ENCODE data around the gene EXD2. TPM values are rescaled to one million over a fixed set of nuclear protein-coding genes. Genes with fewer than 3 reads are reported as not detected.
"Not testable (repeated sequence)": the region's sequence is repeated elsewhere in the genome, so short reads cannot be mapped to it uniquely, and the experiment has no call there.

EXD2 gene
- total RNA-seq, 4 donors from 2014 or later: 13.7 to 19.7 (median 16.5) TPM

DNA sequence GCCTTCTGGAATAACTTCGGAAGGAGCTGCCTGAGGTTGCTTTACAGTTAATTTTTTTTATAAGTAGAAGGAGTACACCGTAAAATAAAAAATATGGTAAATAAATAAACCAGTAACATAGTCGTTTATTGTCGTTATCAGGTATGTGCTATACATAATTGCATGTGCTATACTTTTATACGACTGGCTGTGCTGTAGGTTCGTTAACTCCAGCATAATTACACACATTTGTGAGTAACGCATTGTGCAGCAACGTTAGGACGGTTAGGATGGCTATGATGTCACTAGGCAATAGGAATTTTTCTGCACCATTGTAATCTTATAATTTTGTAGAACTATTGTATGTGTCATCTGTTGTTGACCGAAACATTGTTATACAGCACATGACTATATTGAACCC, 8.5 kb downstream of the EXD2 start:
- TF ChIP-seq, protein P1, sequence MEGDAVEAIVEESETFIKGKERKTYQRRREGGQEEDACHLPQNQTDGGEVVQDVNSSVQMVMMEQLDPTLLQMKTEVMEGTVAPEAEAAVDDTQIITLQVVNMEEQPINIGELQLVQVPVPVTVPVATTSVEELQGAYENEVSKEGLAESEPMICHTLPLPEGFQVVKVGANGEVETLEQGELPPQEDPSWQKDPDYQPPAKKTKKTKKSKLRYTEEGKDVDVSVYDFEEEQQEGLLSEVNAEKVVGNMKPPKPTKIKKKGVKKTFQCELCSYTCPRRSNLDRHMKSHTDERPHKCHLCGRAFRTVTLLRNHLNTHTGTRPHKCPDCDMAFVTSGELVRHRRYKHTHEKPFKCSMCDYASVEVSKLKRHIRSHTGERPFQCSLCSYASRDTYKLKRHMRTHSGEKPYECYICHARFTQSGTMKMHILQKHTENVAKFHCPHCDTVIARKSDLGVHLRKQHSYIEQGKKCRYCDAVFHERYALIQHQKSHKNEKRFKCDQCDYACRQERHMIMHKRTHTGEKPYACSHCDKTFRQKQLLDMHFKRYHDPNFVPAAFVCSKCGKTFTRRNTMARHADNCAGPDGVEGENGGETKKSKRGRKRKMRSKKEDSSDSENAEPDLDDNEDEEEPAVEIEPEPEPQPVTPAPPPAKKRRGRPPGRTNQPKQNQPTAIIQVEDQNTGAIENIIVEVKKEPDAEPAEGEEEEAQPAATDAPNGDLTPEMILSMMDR (IDR thresholded peaks at IDR 0.05 in 4 of 5, conservative IDR thresholded peaks at IDR 0.05 in 1 of 5): no peak
- no peak for TF ChIP-seq POLR2A (IDR thresholded peaks at IDR 0.05)
- in situ Hi-C loops (cut with MboI; ENCODE audit: low sequenced_read_pairs in 4 of 4): no loop called here
- ATAC-seq: no peak
- H3K9me3 ChIP-seq: no peaks in the 10 kb centered on the region
- no peaks in the 10 kb centered on the region for H3K36me3 ChIP-seq
- H3K4me1 ChIP-seq: peaks cover 3 to 9% of the 10 kb centered on the region in 2 donors
- H3K27ac ChIP-seq: no peak overlapping the region
- intact Hi-C loops (cut with DNase I; ENCODE audit: low total_unique reads): no loop called here
- no peaks in the 10 kb centered on the region for H3K27me3 ChIP-seq
- DNase-seq: no peak
- H3K4me3 ChIP-seq: no peak overlapping the region

DNA sequence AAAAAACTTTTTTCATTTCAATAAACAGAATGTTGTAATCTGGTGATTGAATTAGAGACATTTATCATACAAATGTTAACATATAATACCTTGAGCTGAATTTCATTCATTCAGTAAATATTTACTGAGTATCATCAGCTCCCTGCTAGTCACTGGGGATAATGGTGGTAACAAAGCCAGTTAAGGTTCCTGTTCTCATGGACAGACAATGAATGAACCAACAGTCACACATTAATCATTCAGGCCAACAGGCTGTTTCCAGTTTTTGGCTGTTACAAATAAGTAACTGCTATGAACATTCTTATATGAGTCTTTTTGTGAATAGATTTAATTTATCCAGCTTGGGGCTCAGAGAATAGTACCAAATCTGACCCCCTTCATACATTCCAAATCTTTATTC, 13.5 kb downstream of the EXD2 start:
- in situ Hi-C loops (cut with MboI; ENCODE audit: low sequenced_read_pairs in 4 of 4): no loop called here
- TF ChIP-seq POLR2A (IDR thresholded peaks at IDR 0.05): no peak
- TF ChIP-seq, protein P1 (IDR thresholded peaks at IDR 0.05 in 4 of 5, conservative IDR thresholded peaks at IDR 0.05 in 1 of 5): no peak
- Histone ChIP-seq H3K27ac (no peak overlapping the region), H3K27me3 (no peaks in the 10 kb centered on the region), H3K36me3 (no peaks in the 10 kb centered on the region), H3K4me3 (no peak overlapping the region), H3K9me3 (no peaks in the 10 kb centered on the region), H3K4me1 (no peaks in the 10 kb centered on the region)
- DNase-seq (no peak), ATAC-seq (no peak)
- intact Hi-C loops (cut with DNase I; ENCODE audit: low total_unique reads): no loop called here

DNA sequence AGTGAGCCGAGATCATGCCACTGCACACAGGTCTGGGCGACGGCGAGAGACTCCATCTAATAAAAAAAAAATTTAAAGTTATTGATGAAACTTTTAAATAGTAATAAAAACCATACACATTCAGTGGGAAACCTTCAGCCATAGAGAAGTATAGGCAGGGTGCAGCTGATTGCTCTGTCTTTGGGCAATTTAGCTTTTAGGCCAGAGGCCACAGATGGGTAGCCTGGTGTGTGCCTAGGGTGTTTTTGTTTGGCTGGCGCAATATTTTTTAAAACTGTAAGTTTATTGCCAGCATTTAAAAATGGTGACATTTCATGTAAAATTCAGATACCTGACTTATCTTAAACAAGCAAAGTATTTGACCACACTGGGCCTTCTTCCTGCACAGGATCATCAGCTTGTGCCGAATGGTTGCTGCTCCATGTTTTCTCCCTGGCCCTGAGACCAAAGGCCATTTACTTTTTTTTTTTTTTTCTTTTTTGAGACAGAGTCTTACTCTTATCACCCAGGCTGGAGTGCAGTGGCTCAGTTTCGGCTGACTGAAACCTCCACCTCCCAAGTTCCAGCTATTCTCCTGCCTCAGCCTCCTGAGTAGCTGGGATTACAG, 16.2 kb downstream of the EXD2 start:
- H3K36me3 ChIP-seq: no peaks in the 10 kb centered on the region
- ATAC-seq (no peak), DNase-seq (no peak)
- in situ Hi-C loops (cut with MboI; ENCODE audit: low sequenced_read_pairs in 4 of 4) (no loop called here), intact Hi-C loops (cut with DNase I; ENCODE audit: low total_unique reads) (no loop called here)
- TF ChIP-seq, protein P1 (IDR thresholded peaks at IDR 0.05 in 4 of 5, conservative IDR thresholded peaks at IDR 0.05 in 1 of 5): no peak
- no peak for TF ChIP-seq POLR2A (IDR thresholded peaks at IDR 0.05)
- no peak overlapping the region for H3K27ac ChIP-seq
- no peaks in the 10 kb centered on the region for H3K9me3 ChIP-seq
- no peaks in the 10 kb centered on the region for H3K27me3 ChIP-seq
- H3K4me3 ChIP-seq: no peak overlapping the region
- peaks cover 3 to 5% of the 10 kb centered on the region in 2 donors for H3K4me1 ChIP-seq

DNA sequence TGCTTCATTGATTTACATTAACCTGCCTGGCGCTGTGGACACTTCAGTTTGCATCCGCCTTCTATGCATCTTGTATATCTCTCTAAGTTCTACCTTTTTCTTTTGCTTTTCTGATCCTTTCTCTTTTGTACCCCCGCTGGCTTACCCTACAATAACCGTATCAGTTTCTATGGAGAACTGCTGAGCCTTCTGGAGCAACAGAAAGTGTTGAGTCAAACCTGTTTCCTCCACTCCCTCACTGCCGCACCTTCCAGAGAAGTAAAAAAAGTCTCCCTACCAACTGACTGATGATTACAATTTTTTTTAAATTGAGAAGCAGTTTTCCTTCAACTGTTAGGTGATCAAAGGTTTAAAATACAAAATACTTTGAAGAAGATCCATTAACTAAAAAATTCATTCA, 17.4 kb downstream of the EXD2 start:
- H3K27ac ChIP-seq: no peak overlapping the region
- intact Hi-C loops (cut with DNase I; ENCODE audit: low total_unique reads): no loop called here
- no peak for TF ChIP-seq POLR2A (IDR thresholded peaks at IDR 0.05)
- TF ChIP-seq, protein P1 (IDR thresholded peaks at IDR 0.05 in 4 of 5, conservative IDR thresholded peaks at IDR 0.05 in 1 of 5): no peak
- DNase-seq (no peak), ATAC-seq (no peak)
- peaks cover 3 to 7% of the 10 kb centered on the region in 2 donors for H3K4me1 ChIP-seq
- in situ Hi-C loops (cut with MboI; ENCODE audit: low sequenced_read_pairs in 4 of 4): no loop called here
- H3K9me3 ChIP-seq: no peaks in the 10 kb centered on the region
- H3K4me3 ChIP-seq: no peak overlapping the region
- no peaks in the 10 kb centered on the region for H3K36me3 ChIP-seq
- H3K27me3 ChIP-seq: no peaks in the 10 kb centered on the region

DNA sequence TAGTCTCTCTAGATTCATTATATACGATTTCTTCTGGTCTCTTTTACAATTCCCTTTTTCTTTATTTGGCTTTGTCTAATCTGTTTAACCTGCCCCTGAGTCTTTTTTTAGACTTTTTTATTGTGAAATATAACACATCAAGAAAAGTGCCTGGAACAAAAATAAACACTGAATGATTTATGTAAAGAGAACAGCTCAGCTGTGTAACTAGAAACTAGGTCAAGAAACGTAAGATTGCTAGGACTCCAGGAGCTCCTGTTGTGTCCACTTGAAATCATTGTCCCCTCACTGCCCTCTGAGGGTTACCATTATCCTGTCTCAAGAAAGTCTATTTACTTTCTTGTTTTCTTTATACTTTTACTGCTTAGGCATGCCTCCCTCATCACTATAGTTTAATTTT, 23.1 kb downstream of the EXD2 start:
- H3K36me3 ChIP-seq: peaks cover 0 to 3% of the 10 kb centered on the region in 2 donors
- DNase-seq: peak; percentile 10 to 41
- H3K27ac ChIP-seq: peak overlapping the region; percentile 67 to 83 (median 72)
- H3K4me1 ChIP-seq: peaks cover 15 to 25% of the 10 kb centered on the region in 2 donors
- ATAC-seq: peak; percentile 100
- H3K4me3 ChIP-seq: no peak overlapping the region
- in situ Hi-C loops (cut with MboI; ENCODE audit: low sequenced_read_pairs in 4 of 4) (no loop called here), intact Hi-C loops (cut with DNase I; ENCODE audit: low total_unique reads) (loop anchor here (2.0 kb wide), 1 partner anchor 62 kb away; the partner anchor contains the start of gene DCAF5)
- TF ChIP-seq, protein P1 (IDR thresholded peaks at IDR 0.05 in 4 of 5, conservative IDR thresholded peaks at IDR 0.05 in 1 of 5): no peak
- no peak for TF ChIP-seq POLR2A (IDR thresholded peaks at IDR 0.05)
- H3K27me3 ChIP-seq: no peaks in the 10 kb centered on the region
- H3K9me3 ChIP-seq: no peaks in the 10 kb centered on the region

DNA sequence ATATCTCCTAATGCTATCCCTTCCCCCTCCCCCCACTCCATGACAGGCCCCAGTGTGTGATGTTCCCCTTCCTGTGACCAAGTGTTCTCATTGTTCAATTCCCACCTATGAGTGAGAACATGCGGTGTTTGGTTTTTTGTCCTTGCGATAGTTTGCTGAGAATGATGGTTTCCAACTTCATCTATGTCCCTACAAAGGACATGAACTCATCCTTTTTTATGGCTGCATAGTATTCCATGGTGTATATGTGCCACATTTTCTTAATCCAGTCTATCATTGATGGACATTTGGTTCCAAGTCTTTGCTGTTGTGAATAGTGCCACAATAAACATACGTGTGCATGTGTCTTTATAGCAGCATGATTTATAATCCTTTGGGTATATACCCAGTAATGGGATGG, 26.4 kb downstream of the EXD2 start:
- ATAC-seq; H3K27me3 ChIP-seq; H3K36me3 ChIP-seq; H3K27ac ChIP-seq; H3K4me3 ChIP-seq; H3K9me3 ChIP-seq; DNase-seq; intact Hi-C loops (cut with DNase I; ENCODE audit: low total_unique reads); in situ Hi-C loops (cut with MboI; ENCODE audit: low sequenced_read_pairs in 4 of 4): not testable (repeated sequence)
- peaks cover 12 to 20% of the 10 kb centered on the region in 2 donors for H3K4me1 ChIP-seq
